GM18505 (cell line): ENCODE measurements around the gene SRXN1.
A peak's percentile ranks its signal among the peaks of the same experiment; 100 is the strongest.
"Not testable (repeated sequence)": the region's sequence is repeated elsewhere in the genome, so short reads cannot be mapped to it uniquely, and the experiment has no call there.

Experiments used
- ATAC-seq: cut with Tn5 transposase; IDR thresholded peaks from one replicate; pipeline ENCODE4 v1.9.1; 2021; ENCODE audit not compliant: unreplicated experiment
- POLR2A ChIP-seq: IDR thresholded peaks from 4 replicates; pipeline ENCODE4 v1.6.1; 2011; ENCODE audit warnings: borderline replicate concordance; ENCODE audit not compliant: insufficient read depth, insufficient read length; ENCODE audit errors: extremely low read depth

Gene SRXN1

DNA sequence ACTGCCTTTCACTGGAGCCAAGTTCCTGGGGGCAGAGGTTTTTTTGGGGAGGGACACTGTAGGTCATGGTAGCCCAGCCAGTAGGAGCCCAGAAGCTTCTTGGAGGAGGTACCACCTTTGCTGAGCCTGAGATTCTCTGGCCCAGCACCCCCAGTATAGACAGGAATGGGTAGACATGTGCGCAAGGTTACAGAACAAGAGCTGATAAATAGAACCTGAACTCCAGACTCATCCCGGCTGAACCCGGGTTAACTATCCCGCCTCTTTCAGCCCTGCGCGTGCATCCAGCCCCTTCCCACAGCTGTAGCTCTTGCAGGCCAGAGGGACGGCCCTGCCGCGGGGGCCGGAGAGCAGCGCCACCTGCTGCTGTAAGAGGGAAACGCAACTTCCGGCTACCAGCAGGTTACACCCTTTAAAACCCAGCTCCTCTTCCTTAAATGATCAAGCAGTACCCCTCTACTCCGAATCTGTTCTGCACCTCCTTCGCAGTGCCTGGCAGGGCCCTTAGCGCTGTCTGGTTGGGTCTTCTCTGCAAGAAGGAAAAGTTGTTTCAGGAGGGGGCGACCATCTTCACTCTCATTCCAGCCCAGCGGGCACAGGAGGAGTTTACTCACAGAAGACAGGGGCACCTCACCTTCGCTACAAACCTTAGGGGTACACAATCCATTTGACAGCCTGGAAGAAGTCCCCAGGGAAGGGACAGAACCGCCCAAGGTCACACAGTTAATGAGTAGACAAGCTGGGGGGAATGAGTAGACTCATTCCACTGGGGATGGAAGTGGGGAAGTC is 7.5 kb downstream of the SRXN1 start:
- ATAC-seq, result peak; percentile 74
- TF ChIP-seq POLR2A, result peak; percentile 25

DNA sequence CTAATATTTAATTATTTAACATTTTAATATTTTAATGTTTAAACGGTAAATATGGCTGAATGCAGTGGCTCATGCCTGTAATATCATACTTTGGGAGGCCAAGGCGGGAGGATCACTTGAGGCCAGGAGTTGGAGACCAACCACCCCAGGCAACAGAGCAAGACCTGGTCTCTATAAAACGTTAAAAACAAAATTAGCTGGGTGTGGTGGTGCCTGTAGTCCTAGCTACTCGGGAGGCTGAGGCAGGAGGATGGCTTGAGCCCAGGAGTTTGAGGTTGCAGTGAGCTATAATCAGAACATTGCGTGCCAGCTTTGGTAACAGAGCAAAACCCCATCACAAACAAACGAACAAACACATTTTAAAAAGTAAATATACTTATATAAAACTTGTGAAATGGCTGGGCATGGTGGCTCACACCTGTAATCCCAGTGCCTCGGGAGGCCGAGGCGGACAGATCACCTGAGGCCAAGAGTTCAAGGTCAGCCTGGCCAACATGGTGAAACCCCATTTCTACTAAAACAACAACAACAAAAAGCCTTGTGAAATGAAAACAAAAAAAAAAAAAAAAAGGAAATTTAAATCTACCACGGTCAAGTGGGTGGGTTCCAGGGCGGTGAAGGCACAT is 8.2 kb downstream of the SRXN1 start:
- TF ChIP-seq POLR2A, result no peak
- no peak for ATAC-seq

DNA sequence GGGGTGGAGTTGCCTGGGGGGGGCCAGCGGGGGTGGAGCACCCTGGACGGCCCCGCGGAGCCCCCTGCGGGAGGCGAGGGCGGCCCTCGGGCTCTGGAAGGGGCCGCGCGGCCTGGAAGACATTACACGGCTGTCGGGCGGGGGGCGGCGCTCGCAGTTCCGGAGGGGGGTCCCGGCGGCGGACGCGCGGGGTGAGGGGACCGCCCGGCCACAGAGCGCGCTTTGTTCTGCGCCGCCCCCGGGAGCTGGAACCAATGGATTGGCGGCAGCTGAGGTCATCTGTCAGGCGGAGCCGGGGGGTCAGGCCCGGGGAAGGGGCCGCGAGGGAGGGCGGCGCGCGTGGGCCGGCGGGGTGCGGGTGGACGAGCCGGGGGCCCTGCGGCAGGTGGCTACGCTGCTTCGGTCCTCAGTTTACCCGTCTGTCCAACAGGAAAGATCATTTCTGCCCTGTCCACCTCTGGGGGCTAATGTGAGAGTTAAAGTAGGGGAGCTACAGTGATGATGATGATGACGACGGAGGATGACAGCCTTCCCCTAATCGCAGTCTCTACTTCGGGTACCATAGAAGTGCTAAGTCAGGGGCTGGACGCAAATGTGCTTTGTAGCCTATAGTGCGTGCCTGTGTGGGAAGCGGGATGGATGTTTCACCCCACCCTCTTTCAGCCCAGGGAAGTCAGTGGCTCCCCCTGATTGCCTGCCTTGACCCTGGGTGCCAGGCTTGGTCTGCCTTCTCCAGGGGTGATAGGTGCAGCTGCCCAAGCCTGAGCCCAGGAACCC is 10.4 kb downstream of the SRXN1 start:
- no peak for TF ChIP-seq POLR2A
- no peak for ATAC-seq

DNA sequence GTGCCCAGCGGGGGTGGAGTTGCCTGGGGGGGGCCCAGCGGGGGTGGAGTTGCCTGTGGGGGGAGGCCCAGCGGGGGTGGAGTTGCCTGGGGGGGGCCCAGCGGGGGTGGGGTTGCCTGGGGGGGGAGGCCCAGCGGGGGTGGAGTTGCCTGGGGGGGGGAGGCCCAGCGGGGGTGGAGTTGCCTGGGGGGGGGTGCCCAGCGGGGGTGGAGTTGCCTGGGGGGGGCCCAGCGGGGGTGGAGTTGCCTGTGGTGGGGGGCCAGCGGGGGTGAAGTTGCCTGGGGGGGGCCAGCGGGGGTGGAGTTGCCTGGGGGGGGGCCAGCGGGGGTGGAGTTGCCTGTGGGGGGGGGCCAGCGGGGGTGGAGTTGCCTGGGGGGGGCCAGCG is 11.0 kb downstream of the SRXN1 start:
- not testable (repeated sequence) for ATAC-seq

DNA sequence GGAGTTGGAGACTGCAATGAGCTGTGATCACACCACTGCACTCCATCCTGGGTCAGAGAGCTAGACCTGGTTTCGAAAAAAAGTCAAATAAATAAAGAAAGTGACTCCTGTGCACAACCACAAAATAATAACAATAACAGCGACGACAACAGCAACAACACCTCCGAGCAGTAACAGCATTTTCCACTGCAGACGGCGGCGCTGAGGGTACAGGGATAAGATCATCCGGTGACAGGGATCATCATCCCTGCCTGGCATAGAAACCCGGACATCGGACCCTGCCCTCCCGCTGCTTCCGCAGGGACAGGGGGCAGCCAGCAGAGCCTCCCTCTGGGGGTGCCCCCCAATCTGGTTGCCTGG is 11.5 kb downstream of the SRXN1 start:
- no peak for ATAC-seq
- TF ChIP-seq POLR2A, result no peak

DNA sequence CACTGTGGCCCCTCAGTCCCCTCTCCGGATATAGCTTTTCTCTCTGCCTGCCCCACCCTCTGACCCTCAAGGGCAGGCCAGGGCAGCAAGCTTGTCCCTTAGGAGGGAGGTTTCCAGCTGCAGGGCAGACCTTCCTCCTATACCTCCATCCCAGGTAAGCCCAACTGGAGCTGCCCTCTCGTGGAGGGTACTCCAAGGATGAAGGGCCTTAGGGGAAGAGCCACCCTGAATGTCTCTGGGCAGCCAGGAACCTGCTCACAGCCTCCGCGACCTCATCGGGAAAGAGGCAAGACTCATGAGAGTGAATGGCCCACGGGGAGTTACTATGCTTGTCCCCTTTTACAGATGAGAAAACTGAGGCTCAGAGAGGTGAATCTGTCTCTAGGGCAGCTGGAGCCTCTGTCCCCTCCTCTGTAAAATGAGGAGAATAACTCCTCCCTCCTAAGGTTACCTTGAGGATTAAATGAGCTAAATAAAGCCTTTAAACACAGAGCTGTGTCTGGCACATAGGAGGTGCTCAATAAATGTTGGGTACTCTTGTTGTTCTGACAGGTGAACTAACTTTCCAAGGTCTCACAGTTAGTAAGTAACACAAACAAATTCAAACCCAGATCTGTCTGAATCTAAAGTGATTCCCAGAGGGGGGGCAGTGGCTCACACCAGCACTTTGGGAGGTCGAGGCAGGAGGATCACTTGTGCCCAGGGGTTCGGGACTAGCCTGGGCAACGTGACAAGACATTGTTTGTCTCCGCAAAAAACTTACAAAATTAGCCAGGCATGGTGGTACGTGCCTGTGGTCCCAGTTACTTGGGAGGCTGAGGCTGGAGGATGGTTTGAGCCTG is 12.1 kb downstream of the SRXN1 start:
- TF ChIP-seq POLR2A, result no peak
- no peak for ATAC-seq

DNA sequence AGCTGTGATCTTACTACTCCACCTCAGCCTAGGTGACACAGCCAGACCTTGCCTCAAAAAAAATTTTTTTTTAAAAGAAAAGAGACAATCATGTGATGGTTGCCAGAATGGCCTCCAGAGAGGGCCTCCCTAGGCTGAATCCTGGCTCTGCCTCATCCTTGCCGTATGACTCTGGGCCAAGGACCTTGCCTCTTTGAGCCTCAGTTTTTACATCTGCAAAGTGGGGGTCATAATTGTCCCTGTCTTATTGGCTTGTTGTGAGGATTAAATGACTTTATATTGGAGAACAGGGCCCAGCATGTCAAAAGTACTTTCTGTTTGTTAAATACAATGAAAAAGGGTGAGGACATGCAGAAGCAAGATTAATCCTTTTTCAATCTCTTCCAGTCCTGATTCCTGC is 14.4 kb downstream of the SRXN1 start:
- TF ChIP-seq POLR2A, result no peak
- no peak for ATAC-seq

DNA sequence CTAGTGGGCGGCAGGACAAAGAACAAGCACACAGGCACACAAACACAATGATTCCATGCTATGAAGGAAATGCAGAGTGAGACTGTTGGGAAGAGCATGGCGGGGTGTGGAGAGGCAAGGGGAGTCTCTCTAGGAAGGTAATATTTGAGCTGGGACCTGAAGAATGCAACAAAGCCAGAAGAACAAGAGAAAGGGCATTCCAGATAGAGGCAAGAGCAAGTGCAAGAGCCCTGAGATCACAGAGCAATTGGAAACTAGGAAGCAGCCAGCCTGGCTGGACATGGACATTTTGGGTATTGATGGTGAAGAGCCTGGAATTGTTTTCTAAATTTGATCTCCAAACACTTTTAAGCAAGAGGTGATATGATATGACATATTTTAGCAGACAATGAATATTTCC is 15.4 kb downstream of the SRXN1 start:
- no peak for ATAC-seq
- no peak for TF ChIP-seq POLR2A

DNA sequence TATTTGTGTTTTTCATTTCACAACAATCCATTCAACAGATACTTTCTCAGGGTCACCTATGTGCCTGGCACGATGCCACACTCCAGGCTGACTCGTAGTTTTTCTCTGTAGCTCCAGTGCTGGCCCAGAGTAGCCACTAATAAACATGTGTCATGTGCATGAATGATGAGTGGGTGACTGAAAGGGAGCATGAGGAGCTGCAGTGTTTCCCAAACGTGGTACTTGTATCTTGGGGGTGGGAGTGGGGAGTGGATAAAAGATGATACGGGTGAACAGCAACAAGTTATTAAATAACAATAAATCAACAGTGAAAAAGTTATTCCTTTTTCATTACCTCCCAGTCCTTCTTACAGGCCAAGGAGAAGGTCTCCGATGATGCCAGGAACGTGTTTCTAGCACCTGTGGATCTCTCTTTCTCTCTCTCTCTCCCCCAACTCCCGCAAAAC is 17.1 kb downstream of the SRXN1 start:
- ATAC-seq, result no peak
- TF ChIP-seq POLR2A, result no peak

DNA sequence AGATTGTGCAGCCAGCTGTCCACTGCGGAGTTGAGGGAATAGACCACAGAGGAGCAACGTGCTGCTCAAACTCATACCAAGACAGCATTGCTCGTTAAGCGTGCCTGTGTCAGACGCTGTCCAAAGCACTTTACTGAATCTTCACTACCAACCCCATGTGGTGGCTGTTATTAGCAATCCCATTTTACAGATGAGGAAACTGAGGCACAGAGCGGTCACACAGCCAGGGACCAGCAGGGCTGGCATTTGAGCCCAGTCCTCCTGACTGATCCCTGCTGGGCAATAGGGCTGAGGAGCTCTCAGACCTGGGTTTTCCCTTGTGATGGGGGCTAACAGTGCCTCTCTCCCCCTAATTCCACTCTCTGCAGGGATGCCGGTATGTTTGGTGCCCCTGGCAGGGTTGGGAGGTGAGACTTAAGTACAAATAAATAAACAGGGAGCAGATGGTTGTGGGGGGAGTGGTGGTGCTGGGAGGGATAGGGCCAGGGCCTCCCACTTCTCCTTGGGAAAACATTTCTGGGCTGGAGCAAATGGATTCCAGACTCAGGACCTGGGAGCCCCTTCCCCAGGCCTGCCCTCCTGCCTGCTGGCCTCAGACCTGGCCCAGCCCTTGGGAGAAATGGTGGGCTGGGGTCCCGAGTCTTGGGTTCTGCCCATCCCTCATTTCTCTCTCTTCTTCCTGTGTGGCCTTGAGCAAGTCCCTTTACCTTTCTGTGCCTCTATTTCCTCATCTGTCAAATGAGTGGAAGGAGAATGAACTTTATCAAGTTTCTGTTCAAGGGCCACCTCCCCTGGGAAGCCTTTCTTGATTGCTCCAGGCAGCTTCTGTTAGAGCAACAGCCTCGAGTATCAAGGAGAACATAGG is 17.7 kb downstream of the SRXN1 start:
- no peak for TF ChIP-seq POLR2A
- ATAC-seq, result no peak

DNA sequence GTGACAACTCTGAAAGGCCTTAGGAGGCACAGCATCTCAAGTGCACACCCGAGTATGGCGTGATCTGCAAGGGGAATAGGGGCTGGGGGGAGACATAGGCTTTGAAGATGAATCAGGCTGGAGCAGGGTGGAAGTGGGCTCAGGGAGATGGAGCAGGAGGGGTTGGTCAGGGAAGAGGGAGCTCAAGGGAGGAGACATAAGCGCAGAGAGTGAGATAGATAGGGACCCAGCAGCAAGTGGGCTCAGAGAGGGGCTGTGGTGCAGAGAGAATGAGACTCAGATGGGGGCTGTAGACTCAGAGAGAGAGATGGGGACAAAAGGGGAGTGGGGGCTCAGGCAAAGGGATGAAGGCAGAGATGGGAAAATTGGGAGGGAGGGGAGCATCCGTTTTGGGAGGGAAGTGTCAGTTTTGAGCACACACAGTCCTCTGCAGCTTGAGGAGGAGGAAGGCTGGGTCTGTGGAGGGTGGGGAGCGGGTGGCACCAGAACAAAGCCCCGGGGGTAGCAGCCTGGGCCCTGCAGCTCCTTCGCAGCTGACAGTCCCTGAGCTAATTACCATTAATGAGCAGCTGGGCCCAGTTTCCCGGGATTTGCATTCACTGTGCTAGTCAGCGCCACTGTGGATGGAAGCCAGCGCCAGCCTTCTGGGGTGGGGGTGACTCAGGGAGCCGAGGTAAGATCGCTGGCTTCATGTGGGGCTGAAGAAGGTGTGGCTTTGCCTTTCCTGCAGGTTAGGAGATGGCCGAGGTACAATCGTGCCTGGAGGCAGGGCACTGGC is 18.7 kb downstream of the SRXN1 start:
- TF ChIP-seq POLR2A, result no peak
- no peak for ATAC-seq

DNA sequence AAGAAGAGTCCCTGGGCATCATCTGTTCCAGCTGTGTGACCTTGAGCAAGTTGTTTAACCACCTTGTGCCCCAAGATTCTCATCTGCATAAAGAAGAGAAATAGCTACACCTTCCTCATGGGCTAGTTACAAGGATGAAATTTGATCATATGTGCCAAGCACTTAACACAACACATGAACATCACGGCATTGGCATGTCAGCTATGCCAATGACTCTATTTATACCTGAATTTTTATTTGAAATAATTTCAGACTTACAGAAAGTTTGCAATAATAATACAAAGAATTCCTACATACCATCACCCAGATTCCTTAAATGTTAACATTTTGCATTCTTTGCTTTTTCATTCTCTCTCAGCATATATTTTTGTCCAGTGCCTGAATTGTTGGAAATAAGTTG is 21.9 kb downstream of the SRXN1 start:
- no peak for TF ChIP-seq POLR2A
- ATAC-seq, result no peak

DNA sequence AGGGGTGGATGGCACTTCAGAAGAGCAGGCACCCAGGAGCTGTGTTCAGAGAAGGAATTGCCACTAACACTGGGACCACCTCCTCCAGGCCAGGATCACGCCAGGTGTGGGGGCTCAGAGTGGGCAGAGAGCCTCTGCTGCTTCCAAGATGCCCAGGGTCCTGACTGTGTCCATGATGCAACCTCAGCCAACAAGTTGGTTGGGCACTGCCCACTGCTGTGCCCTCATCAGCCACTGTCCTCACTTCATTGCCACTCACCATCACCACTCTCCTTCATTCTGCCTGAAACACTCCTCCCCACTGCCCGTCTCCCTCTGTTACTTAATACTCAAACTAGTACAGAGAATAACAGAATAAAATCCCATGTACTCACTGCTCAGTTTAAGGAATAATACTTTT is 26.4 kb downstream of the SRXN1 start:
- no peak for ATAC-seq
- no peak for TF ChIP-seq POLR2A
